MM.1S (cell line): ENCODE results near the gene PLXDC2.

Experiments used
- EZH2phosphoT487 ChIP-seq: fragments of 300-600 bp; sonication (generic); IDR thresholded peaks from 2 replicates; pipeline ENCODE4 v1.6.1; 2018; ENCODE audit warnings: antibody characterized with exemption, low read length
- TF ChIP-seq, protein P1 (sequence below): fragments of 300-600 bp; sonication (generic); IDR thresholded peaks from 2 replicates; pipeline ENCODE4 v1.5.1; 2016; ENCODE audit warnings: antibody characterized with exemption, low read length, mixed read lengths

DNA sequence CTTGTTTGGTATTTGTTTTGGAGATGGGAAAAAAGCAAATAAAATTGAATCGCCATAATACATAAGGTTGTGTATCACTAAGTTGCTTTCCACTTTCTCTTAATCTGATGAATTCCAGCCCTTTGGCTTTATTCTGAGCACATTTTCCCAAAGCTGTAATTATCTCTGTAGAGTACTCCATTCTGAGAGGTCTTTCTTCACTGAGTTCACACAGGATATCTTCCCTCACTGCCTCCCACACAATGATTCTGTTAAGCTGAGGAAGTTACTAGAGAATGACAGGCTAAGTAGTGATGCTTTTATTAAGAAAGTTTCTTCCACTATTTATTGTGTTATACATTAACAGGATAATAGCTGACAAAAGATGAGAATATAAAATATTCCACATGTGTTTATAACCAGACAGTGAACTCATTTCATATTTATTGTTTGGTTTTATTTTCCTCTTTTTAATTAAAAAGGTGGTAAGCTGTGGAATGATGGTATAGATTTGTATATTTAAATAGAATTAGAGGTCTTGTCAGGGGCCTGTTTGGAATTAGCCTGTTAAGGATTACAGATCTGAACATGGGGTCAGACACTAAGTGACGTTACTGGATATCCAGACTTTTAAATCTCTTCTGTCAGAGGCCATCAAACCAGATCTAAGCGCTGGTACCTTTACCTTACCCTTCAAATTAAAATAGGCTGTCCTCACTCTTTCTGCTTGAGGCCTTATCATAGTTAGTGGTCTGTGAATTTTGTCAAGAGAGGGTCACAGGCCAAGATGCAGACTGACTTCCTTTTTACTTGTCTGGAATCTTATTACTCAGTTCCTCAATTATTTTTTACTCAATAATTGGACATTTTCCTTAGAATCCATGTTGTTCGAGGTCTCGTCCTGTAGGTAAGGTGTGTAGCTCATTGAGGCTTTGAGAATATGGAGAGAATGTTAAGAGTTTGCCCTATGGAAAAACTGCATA, 8.4 kb downstream of the PLXDC2 start:
- TF ChIP-seq EZH2phosphoT487, result no peak
- TF ChIP-seq, protein P1, sequence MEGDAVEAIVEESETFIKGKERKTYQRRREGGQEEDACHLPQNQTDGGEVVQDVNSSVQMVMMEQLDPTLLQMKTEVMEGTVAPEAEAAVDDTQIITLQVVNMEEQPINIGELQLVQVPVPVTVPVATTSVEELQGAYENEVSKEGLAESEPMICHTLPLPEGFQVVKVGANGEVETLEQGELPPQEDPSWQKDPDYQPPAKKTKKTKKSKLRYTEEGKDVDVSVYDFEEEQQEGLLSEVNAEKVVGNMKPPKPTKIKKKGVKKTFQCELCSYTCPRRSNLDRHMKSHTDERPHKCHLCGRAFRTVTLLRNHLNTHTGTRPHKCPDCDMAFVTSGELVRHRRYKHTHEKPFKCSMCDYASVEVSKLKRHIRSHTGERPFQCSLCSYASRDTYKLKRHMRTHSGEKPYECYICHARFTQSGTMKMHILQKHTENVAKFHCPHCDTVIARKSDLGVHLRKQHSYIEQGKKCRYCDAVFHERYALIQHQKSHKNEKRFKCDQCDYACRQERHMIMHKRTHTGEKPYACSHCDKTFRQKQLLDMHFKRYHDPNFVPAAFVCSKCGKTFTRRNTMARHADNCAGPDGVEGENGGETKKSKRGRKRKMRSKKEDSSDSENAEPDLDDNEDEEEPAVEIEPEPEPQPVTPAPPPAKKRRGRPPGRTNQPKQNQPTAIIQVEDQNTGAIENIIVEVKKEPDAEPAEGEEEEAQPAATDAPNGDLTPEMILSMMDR, result no peak
